A549 (cell line): Measurements from ENCODE around the gene DEPDC5. TPM values are rescaled to one million over a fixed set of nuclear protein-coding genes. Genes with fewer than 3 reads are reported as not detected.

Experiments used
- BHLHE40 ChIP-seq: IDR thresholded peaks from 2 replicates; pipeline ENCODE4 v1.6.1; 2012; ENCODE audit warnings: low read depth, low read length, inconsistent platforms
- CBX8 ChIP-seq: fragments of 200-600 bp; sonication (generic); IDR thresholded peaks from 2 replicates; pipeline ENCODE4 v1.6.1; 2016
- CEBPB ChIP-seq, 2 experiments: fragments of >200 bp in 1 of 2; sonication (Bioruptor Twin) in 1 of 2; formaldehyde crosslinking in 1 of 2; IDR thresholded peaks; 2 replicates each; pipeline ENCODE4 v1.6.1; 2012 to 2016
- CHD2 ChIP-seq: fragments of 150-350 bp; IDR thresholded peaks from 2 replicates; pipeline ENCODE4 v1.6.1; 2014; ENCODE audit warnings: low read length; ENCODE audit not compliant: partially characterized antibody
- CHD4 ChIP-seq: fragments of 200-600 bp; sonication (generic); IDR thresholded peaks from 2 replicates; pipeline ENCODE4 v1.6.1; 2016; ENCODE audit warnings: antibody characterized with exemption, mild to moderate bottlenecking, borderline replicate concordance
- CTCF ChIP-seq: fragments of >200 bp; sonication (Bioruptor Twin); formaldehyde crosslinking; IDR thresholded peaks from 3 replicates; pipeline ENCODE4 v1.5.1; 2016
- EHF ChIP-seq: fragments of 250-450 bp; sonication (Bioruptor Pico); IDR thresholded peaks from 2 replicates; pipeline ENCODE4 v1.5.0; 2020; ENCODE audit warnings: mild to moderate bottlenecking
- ELK1 ChIP-seq: fragments of 150-350 bp; IDR thresholded peaks from 2 replicates; pipeline ENCODE4 v1.6.1; 2014; ENCODE audit warnings: low read depth, mild to moderate bottlenecking, low read length
- ESRRA ChIP-seq: fragments of 150-350 bp; IDR thresholded peaks from 2 replicates; pipeline ENCODE4 v1.6.1; 2014; ENCODE audit warnings: mild to moderate bottlenecking, low read length, borderline replicate concordance
- FOXS1 ChIP-seq: fragments of 250-450 bp; sonication (Bioruptor Pico); IDR thresholded peaks from 2 replicates; pipeline ENCODE4 v1.5.0; 2020; ENCODE audit warnings: mild to moderate bottlenecking, moderate library complexity
- GATA3 ChIP-seq: IDR thresholded peaks from 2 replicates; pipeline ENCODE4 v1.6.1; 2012; ENCODE audit warnings: borderline replicate concordance
- HDAC2 ChIP-seq: fragments of 200-600 bp; sonication (generic); IDR thresholded peaks from 2 replicates; pipeline ENCODE4 v1.6.1; 2016
- HEYL ChIP-seq: fragments of 250-450 bp; sonication (Bioruptor Pico); IDR thresholded peaks from 2 replicates; pipeline ENCODE4 v1.8.0; 2021; ENCODE audit warnings: mild to moderate bottlenecking, moderate library complexity
- HMGXB4 ChIP-seq: fragments of 250-450 bp; sonication (Bioruptor Pico); IDR thresholded peaks from 2 replicates; pipeline ENCODE4 v1.5.0; 2021; ENCODE audit warnings: mild to moderate bottlenecking, moderate library complexity, borderline replicate concordance
- HOXA7 ChIP-seq: fragments of 250-450 bp; sonication (Bioruptor Pico); IDR thresholded peaks from 2 replicates; pipeline ENCODE4 v1.5.0; 2020; ENCODE audit warnings: mild to moderate bottlenecking, moderate library complexity
- JUN ChIP-seq, 2 experiments: fragments of >200 bp; sonication (Bioruptor Twin); formaldehyde crosslinking; IDR thresholded peaks; 2 replicates in 1 of 2; 3 replicates in 1 of 2; pipeline ENCODE4 v1.6.1; 2016 to 2017
- KDM5A ChIP-seq: fragments of 200-600 bp; sonication (generic); IDR thresholded peaks from 2 replicates; pipeline ENCODE4 v1.6.1; 2016; ENCODE audit warnings: antibody characterized with exemption, mild to moderate bottlenecking
- MAX ChIP-seq: IDR thresholded peaks from 2 replicates; pipeline ENCODE4 v1.6.1; 2012
- MAZ ChIP-seq: fragments of 150-350 bp; IDR thresholded peaks from 2 replicates; pipeline ENCODE4 v1.6.1; 2014; ENCODE audit warnings: antibody characterized with exemption, low read depth, low read length, borderline replicate concordance
- NPAS2 ChIP-seq: fragments of 250-450 bp; sonication (Bioruptor Pico); IDR thresholded peaks from 2 replicates; pipeline ENCODE4 v1.8.0; 2022; ENCODE audit warnings: mild to moderate bottlenecking, moderate library complexity, borderline replicate concordance
- NR3C1 ChIP-seq: fragments of >200 bp; sonication (Bioruptor Twin); formaldehyde crosslinking; IDR thresholded peaks from 3 replicates; pipeline ENCODE4 v1.6.1; 2017
- PBX3 ChIP-seq: IDR thresholded peaks from 2 replicates; pipeline ENCODE4 v1.6.1; 2012
- RARB ChIP-seq: fragments of 250-450 bp; sonication (Bioruptor Pico); IDR thresholded peaks from 2 replicates; pipeline ENCODE4 v1.8.0; 2021; ENCODE audit warnings: mild to moderate bottlenecking, moderate library complexity
- RCOR1 ChIP-seq: fragments of 150-350 bp; IDR thresholded peaks from 2 replicates; pipeline ENCODE4 v1.6.1; 2014; ENCODE audit warnings: antibody characterized with exemption, low read length, low read depth
- REST ChIP-seq: fragments of 200-600 bp; sonication (generic); IDR thresholded peaks from 2 replicates; pipeline ENCODE4 v1.6.1; 2016; ENCODE audit warnings: antibody characterized with exemption, mild to moderate bottlenecking, moderate library complexity
- USF2 ChIP-seq: fragments of 450-650 bp; IDR thresholded peaks from 2 replicates; pipeline ENCODE4 v1.6.1; 2014; ENCODE audit warnings: antibody characterized with exemption
- ZSCAN20 ChIP-seq: fragments of 250-450 bp; sonication (Bioruptor Pico); IDR thresholded peaks from 2 replicates; pipeline ENCODE4 v1.8.0; 2022; ENCODE audit warnings: mild to moderate bottlenecking, moderate library complexity
- polyA plus RNA-seq, 4 experiments: library from polyadenylated mRNA; depleted of rRNA in 3 of 4; stranded (reverse); fragments of >200 nt; fragmentation: RNase III in 1 of 4; extraction: RNeasy Plus Mini Kit Qiagen cat#74134 plus additional on column Dnase treatment in 1 of 4; gene quantifications; 2 replicates in 3 of 4; 3 replicates in 1 of 4; pipeline ENCODE4 v1.2.3, GENCODE V29; 2011 to 2017

DEPDC5 gene
- polyA plus RNA-seq, 2 of the 4 experiments (the other 2 are of a cell fraction), result 4.4 to 10.1 TPM

GRCh38 chr22:31749636-31750364, 4.0 kb upstream of the DEPDC5 start, which contains the start of gene PRR14L (continued):
- no peak for TF ChIP-seq CHD2
- no peak for TF ChIP-seq BHLHE40
- TF ChIP-seq GATA3, result no peak
- TF ChIP-seq JUN (IDR thresholded peaks at IDR 0.05), result peak in 1 of 2 experiments; percentile 88; a peak in 3 of 5 replicates
- TF ChIP-seq ELK1, result no peak
- no peak for TF ChIP-seq USF2
- no peak for TF ChIP-seq CBX8
- TF ChIP-seq CHD4, result no peak
- no peak for TF ChIP-seq CEBPB (IDR thresholded peaks at IDR 0.05)
- TF ChIP-seq FOXS1, result no peak
- no peak for TF ChIP-seq REST
- no peak for TF ChIP-seq CTCF
- TF ChIP-seq ZSCAN20, result no peak
- no peak for TF ChIP-seq RCOR1
- no peak for TF ChIP-seq PBX3
- TF ChIP-seq EHF (CRISPR knock-in tag), result no peak
- no peak for TF ChIP-seq ESRRA
- no peak for TF ChIP-seq HOXA7 (CRISPR knock-in tag)
- TF ChIP-seq HEYL (CRISPR knock-in tag), result no peak
- no peak for TF ChIP-seq NPAS2 (CRISPR knock-in tag)
- TF ChIP-seq RARB, result no peak
- TF ChIP-seq MAX, result peak; percentile 87
- no peak for TF ChIP-seq HDAC2
- TF ChIP-seq NR3C1, result no peak
- TF ChIP-seq MAZ, result no peak
- no peak for TF ChIP-seq HMGXB4
- TF ChIP-seq KDM5A, result no peak
